GM10266 (cell line): Measurements from ENCODE around the gene MICB.
A peak's percentile ranks its signal among the peaks of the same experiment; 100 is the strongest.
"Not testable (repeated sequence)": the region's sequence is repeated elsewhere in the genome, so short reads cannot be mapped to it uniquely, and the experiment has no call there.

Experiments
- DNase-seq: peaks from one replicate; pipeline ENCODE4 v3.0.0; 2012; ENCODE audit errors: extremely low spot score
- TF ChIP-seq, protein P1 (sequence below): IDR thresholded peaks from 2 replicates; pipeline ENCODE4 v1.5.1; 2012; ENCODE audit warnings: mild to moderate bottlenecking, low read depth; ENCODE audit not compliant: control insufficient read depth, insufficient read depth; ENCODE audit errors: missing control alignments

Gene MICB

DNA sequence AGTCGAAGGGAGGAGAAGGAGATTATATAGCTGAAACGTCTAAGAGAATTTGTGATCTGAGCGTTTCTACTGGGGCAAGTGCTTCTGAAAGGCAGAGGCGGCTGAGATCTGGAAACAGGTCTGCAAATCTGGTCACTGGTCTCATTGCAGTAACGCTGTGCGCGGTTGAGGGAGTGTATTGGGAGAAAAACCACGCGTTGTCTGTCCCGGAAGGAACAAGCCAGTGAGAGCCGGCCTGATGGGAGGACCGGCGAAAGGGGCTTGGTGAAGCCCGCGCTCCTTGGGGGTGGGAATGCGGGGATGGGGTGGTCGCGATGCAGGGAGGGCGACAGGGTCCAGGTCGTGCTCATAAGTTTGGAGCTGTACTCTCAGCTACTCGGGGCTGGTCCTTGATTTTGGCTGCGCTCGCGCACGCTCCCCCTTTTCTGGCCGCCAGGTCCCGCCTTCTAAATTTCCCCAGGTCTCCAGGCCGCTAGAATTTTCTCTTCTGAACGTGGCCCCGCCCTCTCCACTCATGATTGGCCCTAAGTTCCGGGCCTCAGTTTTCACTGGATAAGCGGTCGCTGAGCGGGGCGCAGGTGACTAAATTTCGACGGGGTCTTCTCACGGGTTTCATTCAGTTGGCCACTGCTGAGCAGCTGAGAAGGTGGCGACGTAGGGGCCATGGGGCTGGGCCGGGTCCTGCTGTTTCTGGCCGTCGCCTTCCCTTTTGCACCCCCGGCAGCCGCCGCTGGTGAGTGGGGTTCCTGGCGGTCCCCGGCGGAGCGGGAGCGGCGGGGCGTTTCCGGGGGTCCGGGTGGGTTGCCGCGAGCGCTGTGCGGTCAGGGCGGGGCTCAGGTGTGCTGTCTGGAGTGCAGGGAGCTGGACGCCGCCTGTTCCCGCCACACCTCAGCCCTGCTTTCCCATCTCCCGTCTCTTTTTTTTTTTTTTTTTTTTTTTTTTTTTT, at the start of gene MICB:
Gene MICB (plus strand): TSS at position 615 of the 946 bp plus-strand sequence. CDS start 49 bp downstream, at position 664.
- DNase-seq = peak; percentile 83

DNA sequence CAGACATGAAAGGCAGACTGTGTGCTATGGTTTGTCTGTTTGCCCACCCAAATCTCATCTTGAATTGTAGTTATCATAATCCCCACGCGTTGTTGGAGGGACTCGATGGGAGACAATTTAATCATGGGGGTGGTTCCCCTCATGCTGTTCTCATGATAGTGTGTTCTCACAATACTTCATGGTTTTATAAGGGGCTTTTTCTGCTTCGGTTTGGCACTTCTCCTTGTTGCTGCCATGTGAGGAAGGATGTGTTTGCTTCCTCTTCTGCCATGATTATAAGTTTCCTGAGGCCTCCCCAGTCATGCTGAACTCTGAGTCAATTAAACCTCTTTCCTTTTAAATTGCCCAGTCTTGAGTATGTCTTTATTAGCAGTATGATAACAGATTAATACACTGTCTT, 47.2 kb upstream of the MICB start:
- TF ChIP-seq, protein P1, sequence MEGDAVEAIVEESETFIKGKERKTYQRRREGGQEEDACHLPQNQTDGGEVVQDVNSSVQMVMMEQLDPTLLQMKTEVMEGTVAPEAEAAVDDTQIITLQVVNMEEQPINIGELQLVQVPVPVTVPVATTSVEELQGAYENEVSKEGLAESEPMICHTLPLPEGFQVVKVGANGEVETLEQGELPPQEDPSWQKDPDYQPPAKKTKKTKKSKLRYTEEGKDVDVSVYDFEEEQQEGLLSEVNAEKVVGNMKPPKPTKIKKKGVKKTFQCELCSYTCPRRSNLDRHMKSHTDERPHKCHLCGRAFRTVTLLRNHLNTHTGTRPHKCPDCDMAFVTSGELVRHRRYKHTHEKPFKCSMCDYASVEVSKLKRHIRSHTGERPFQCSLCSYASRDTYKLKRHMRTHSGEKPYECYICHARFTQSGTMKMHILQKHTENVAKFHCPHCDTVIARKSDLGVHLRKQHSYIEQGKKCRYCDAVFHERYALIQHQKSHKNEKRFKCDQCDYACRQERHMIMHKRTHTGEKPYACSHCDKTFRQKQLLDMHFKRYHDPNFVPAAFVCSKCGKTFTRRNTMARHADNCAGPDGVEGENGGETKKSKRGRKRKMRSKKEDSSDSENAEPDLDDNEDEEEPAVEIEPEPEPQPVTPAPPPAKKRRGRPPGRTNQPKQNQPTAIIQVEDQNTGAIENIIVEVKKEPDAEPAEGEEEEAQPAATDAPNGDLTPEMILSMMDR = no peak
- no peak for DNase-seq

More for the DNA sequence above, at the start of gene MICB:
- TF ChIP-seq, protein P1 = no peak

GRCh38 chr6:31452859-31453258, 45.1 kb upstream of the MICB start:
- DNase-seq = no peak
- TF ChIP-seq, protein P1 = no peak

GRCh38 chr6:31453259-31453658, 44.7 kb upstream of the MICB start:
- no peak for DNase-seq
- TF ChIP-seq, protein P1 = no peak

DNA sequence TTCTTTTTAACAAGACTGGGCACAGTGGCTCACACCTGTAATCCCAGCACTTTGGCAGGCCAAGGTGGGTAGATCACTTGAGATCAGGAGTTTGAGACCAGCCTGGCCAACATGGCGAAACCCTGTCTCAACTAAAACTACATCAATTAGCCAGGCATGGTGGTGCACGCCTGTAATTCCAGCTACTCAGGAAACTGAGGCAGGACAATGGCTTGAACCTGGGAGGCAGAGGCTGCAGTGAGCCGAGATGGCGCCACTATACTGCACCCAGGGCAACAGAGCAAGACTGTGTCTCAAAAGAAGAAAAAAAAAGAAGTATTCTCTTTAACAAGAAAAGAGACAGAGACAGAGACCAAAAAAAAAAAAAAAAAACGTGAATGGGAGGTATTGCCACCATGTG, 38.1 kb upstream of the MICB start:
- not testable (repeated sequence) for DNase-seq

GRCh38 chr6:31460361-31461025, 37.5 kb upstream of the MICB start:
- TF ChIP-seq, protein P1 = no peak
- DNase-seq = no peak

DNA sequence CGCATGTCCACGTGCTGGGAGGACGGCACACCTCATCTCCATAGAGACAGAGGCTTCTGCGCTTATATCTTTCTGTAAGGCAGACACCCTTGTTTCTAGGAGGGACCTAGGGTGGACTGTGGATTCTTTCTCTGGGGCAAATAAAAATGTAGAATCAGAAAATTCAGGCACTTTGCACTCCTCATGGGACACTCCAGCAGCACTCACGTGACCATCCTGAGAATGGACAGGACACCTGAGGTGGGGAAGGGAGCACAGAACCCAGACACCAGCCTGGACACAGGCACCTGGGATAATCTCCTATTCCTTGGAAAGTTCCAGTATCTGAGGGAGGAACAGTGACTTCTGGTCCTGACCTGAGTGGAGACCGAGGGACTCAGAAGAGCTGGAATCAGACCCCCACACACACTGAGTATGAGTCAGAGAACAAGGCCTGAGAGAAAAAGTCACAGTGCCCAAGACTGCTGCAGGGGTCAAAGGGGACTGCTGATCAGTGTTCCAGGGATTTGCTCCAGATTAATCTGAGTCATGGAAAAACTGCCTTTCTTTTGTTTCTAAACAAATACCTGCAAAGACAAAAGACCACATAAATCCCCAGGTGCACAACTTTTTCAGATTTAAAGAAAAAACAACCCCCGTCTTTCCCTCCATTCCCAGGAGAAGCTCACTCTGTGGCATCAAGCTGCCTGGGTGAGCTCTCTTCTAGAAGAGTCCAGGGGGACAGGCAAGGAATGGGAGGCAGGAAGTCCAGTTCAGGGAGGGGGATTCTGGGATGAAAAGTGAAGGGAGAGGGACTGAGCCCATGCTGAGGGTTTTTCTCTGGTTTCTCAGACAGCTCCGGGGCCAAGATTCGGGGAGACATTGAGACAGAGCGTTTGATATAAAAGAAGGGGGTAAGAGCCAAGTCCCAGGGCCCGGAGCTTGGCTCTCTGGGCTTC, 35.6 kb upstream of the MICB start:
- DNase-seq = no peak
- TF ChIP-seq, protein P1 = no peak
